Type B pancreatic cell (in vitro differentiated cells): Measurements from ENCODE around the gene C1R. TPM values are rescaled to one million over a fixed set of nuclear protein-coding genes. Genes with fewer than 3 reads are reported as not detected.
A peak's percentile ranks its signal among the peaks of the same experiment; 100 is the strongest.

ENCODE experiments used
- DNase-seq: peaks from one replicate; pipeline ENCODE4 v3.0.0; 2021; ENCODE audit warnings: mixed read lengths; ENCODE audit not compliant: unreplicated experiment; ENCODE audit errors: extremely low spot score
- H3K27ac Mint-ChIP-seq: 2 replicates; pipeline ENCODE4 v1.8.0; 2021; ENCODE audit warnings: mild to moderate bottlenecking, mixed read lengths
- H3K27me3 Mint-ChIP-seq: 2 replicates; pipeline ENCODE4 v1.8.0; 2021; ENCODE audit warnings: mixed read lengths
- H3K36me3 Mint-ChIP-seq: 2 replicates; pipeline ENCODE4 v1.8.0; 2021; ENCODE audit warnings: mixed read lengths
- H3K4me1 Mint-ChIP-seq: one replicate; pipeline ENCODE4 v1.8.0; 2021; ENCODE audit warnings: mixed read lengths; ENCODE audit not compliant: unreplicated experiment
- H3K4me3 Mint-ChIP-seq: 2 replicates; pipeline ENCODE4 v1.8.0; 2021; ENCODE audit warnings: mild to moderate bottlenecking, mixed read lengths
- H3K9me3 Mint-ChIP-seq: 2 replicates; pipeline ENCODE4 v1.8.0; 2021; ENCODE audit warnings: mixed read lengths
- CTCF ChIP-seq: fragments of 200-600 bp; sonication (generic); conservative IDR thresholded peaks from 2 replicates; pipeline ENCODE4 v1.5.0; 2021; ENCODE audit warnings: antibody characterized with exemption, mild to moderate bottlenecking
- long read RNA-seq: library from polyadenylated mRNA; unstranded; transcript quantifications from one replicate; pipeline ENCODE4 v2.0.0, GENCODE V29; 2020
- total RNA-seq: library from RNA; stranded (reverse); gene quantifications from 2 replicates; pipeline ENCODE4 v1.2.1, GENCODE V29; 2021; ENCODE audit warnings: low replicate concordance

Gene C1R
- total RNA-seq, result 5.4 and 6.5 TPM in 2 replicates
- long read RNA-seq, transcript C1R-215 (11 exons, 2,508 nt), result major isoform, 14 of 16 reads
- long read RNA-seq, partial matches to known transcripts, result 0 of 16 reads
- long read RNA-seq, other reads (novel, unspliced or antisense), result 2 of 16 reads

GRCh38 chr12:7092229-7092985, at the start of gene C1R:
Gene C1R (minus strand): TSS chr12:7092445. CDS start chr12:7092388, 57 bp downstream.
- H3K36me3 Mint-ChIP-seq, result no peaks in the 10 kb centered on the region

GRCh38 chr12:7141351-7142005, 49.2 kb upstream of the C1R start:
- no peak overlapping the region for H3K27ac Mint-ChIP-seq
- no peak for TF ChIP-seq CTCF
- no peaks in the 10 kb centered on the region for H3K9me3 Mint-ChIP-seq
- DNase-seq, result no peak
- no peak overlapping the region for H3K4me3 Mint-ChIP-seq
- no peaks in the 10 kb centered on the region for H3K4me1 Mint-ChIP-seq
- peaks cover 60% of the 10 kb centered on the region for H3K36me3 Mint-ChIP-seq
- no peaks in the 10 kb centered on the region for H3K27me3 Mint-ChIP-seq

More at GRCh38 chr12:7092229-7092985, at the start of gene C1R:
- peak; percentile 96 for TF ChIP-seq CTCF
- H3K4me3 Mint-ChIP-seq, result peak within 1 kb of the TSS; percentile 83
- no peak for DNase-seq
- peaks cover 23% of the 10 kb centered on the region for H3K27me3 Mint-ChIP-seq
- no peaks in the 10 kb centered on the region for H3K9me3 Mint-ChIP-seq
- H3K4me1 Mint-ChIP-seq, result peaks cover 10% of the 10 kb centered on the region
- peak within 1 kb of the TSS; percentile 80 for H3K27ac Mint-ChIP-seq

GRCh38 chr12:7139200-7139599, 47.0 kb upstream of the C1R start:
- no peak for TF ChIP-seq CTCF
- H3K36me3 Mint-ChIP-seq, result peaks cover 68% of the 10 kb centered on the region
- H3K27ac Mint-ChIP-seq, result no peak overlapping the region
- H3K4me1 Mint-ChIP-seq, result no peaks in the 10 kb centered on the region
- H3K9me3 Mint-ChIP-seq, result no peaks in the 10 kb centered on the region
- DNase-seq, result no peak
- no peak overlapping the region for H3K4me3 Mint-ChIP-seq
- no peaks in the 10 kb centered on the region for H3K27me3 Mint-ChIP-seq

- Mint-ChIP-seq H3K27ac (no peak overlapping the region), H3K36me3 (peaks cover 70% of the 10 kb centered on the region), H3K4me1 (no peaks in the 10 kb centered on the region), H3K4me3 (no peak overlapping the region), H3K9me3 (no peaks in the 10 kb centered on the region), H3K27me3 (no peaks in the 10 kb centered on the region)
- TF ChIP-seq CTCF, result no peak
- DNase-seq, result no peak
Measured at GRCh38 chr12:7137908-7138307, 45.7 kb upstream of the C1R start.

- Mint-ChIP-seq H3K36me3 (peaks cover 65% of the 10 kb centered on the region), H3K27me3 (no peaks in the 10 kb centered on the region), H3K4me1 (peaks cover 9% of the 10 kb centered on the region), H3K9me3 (no peaks in the 10 kb centered on the region), H3K27ac (no peak overlapping the region), H3K4me3 (no peak overlapping the region)
- no peak for DNase-seq
- no peak for TF ChIP-seq CTCF
Measured at GRCh38 chr12:7136676-7137075, 44.4 kb upstream of the C1R start.
